Psoas muscle (tissue), 8 donors: Measurements from ENCODE around the gene TMEM205. TPM values are rescaled to one million over a fixed set of nuclear protein-coding genes. Genes with fewer than 3 reads are reported as not detected.
A peak's percentile ranks its signal among the peaks of the same experiment; 100 is the strongest.
"Not testable (repeated sequence)": the region's sequence is repeated elsewhere in the genome, so short reads cannot be mapped to it uniquely, and the experiment has no call there.

Experiments used
- ATAC-seq, 4 donors: fragments of 200-7000 bp; cut with Tn5 transposase; one replicate each; pipeline ENCODE4 v1.9.1; 2020; ENCODE audit warnings: moderate library complexity in 3 of 4, mild to moderate bottlenecking in 2 of 4
- DNase-seq, 2 donors: peaks; one replicate each; pipeline ENCODE4 v3.0.0-alpha.2; 2020
- H3K27ac ChIP-seq: fragments of 200-600 bp; one replicate; pipeline ENCODE4 v1.8.0; 2022
- H3K27me3 ChIP-seq, 3 donors: fragments of 200-600 bp in 1 of 3; one replicate each; pipeline versions ENCODE4 v1.6.1 to v1.8.0; 2013 to 2022; ENCODE audit warnings: low read length in 2 of 3, mild to moderate bottlenecking in 2 of 3, moderate library complexity in 1 of 3; ENCODE audit not compliant: insufficient read depth in 3 of 3
- H3K36me3 ChIP-seq, 2 donors: fragments of 200-600 bp in 1 of 2; one replicate each; pipeline versions ENCODE4 v1.6.1 to v1.8.0; 2013 to 2022; ENCODE audit warnings: low read depth in 1 of 2, mild to moderate bottlenecking in 1 of 2, moderate library complexity in 1 of 2; ENCODE audit not compliant: insufficient read depth in 1 of 2
- H3K4me1 ChIP-seq: fragments of 200-600 bp; one replicate; pipeline ENCODE4 v1.8.0; 2022
- H3K4me3 ChIP-seq: fragments of 200-600 bp; one replicate; pipeline ENCODE4 v1.8.0; 2022; ENCODE audit warnings: mild to moderate bottlenecking
- H3K9me3 ChIP-seq: fragments of 200-600 bp; one replicate; pipeline ENCODE4 v1.8.0; 2022
- CTCF ChIP-seq: fragments of 200-600 bp; IDR thresholded peaks from one replicate; pipeline ENCODE4 v1.8.0; 2022; ENCODE audit warnings: antibody characterized with exemption
- WGBS, 3 donors: extraction: QIAGEN DNeasy Blood & Tissue Kit; methylation state at CpG; one replicate each; pipeline versions ENCODE4 v1.1.6 to v1.1.7; 2013; 5-methylcytosine and 5-hydroxymethylcytosine counted together
- intact Hi-C, 2 donors: fragments of 100-400 bp; cut with DNase I; formaldehyde crosslinking; loops; one replicate each; pipeline versions ENCODE4 v1.11.0 to v1.14.2; 2022
- polyA plus RNA-seq, 3 donors: library from polyadenylated mRNA; stranded (reverse); fragments of 200-250 nt; gene quantifications; one replicate each; pipeline ENCODE4 v1.2.3, GENCODE V29; 2013
- total RNA-seq, 4 donors: library from RNA; stranded (reverse); fragmentation: NEBNext Ultra II Directional in 2 of 4; extraction: Animal tissue kit (Norgen Biotek cat#: 25700) in 2 of 4; gene quantifications; one replicate each; pipeline versions ENCODE4 v1.2.1 to v1.2.4, GENCODE V29; 2021 to 2023
- donor health status: healthy with polysubstance abuse.
- donor health status: DM: no; HTN: no; CAD: no; lungs with moderate emphysema.
- donor health status: Bipolar disorder and iron deficiency.
- donor health status: healthy.
- donor health status: DM: yes; HTN: yes; CAD: no.
- donor health status: DM: no; HTN: no; CAD: no.
- donor health status: DM: no; HTN: no; CAD: no.
- donor health status: DM: yes; HTN: yes; CAD: no.

Gene TMEM205
- total and polyA plus RNA-seq, 7 donors, result 63.0 to 95.1 (median 70.8) TPM

- intact Hi-C loops, result no loop called here
- peak; percentile 65 to 82 (median 80) for ATAC-seq
- no peak for TF ChIP-seq CTCF
- no peaks in the 10 kb centered on the region for H3K9me3 ChIP-seq
- no peaks in the 10 kb centered on the region for H3K4me1 ChIP-seq
- no peak overlapping the region for H3K4me3 ChIP-seq
- H3K27me3 ChIP-seq, result peaks cover 0 to 2% (median 0%) of the 10 kb centered on the region in 3 donors
- peaks cover 0 to 25% of the 10 kb centered on the region in 2 donors for H3K36me3 ChIP-seq
- DNase-seq, result peak; percentile 79 to 85
- peak overlapping the region; percentile 65 for H3K27ac ChIP-seq
- 19 to 28% (median 20%) methylated on average over 10 of the region's 10 CpGs for WGBS, 3 donors
Measured at GRCh38 chr19:11324079-11324661, 21.9 kb downstream of the TMEM205 start.

GRCh38 chr19:11323601-11324078, 22.4 kb downstream of the TMEM205 start:
- Histone ChIP-seq H3K27me3 (peaks cover 0 to 3% (median 2%) of the 10 kb centered on the region in 3 donors), H3K27ac (peak overlapping the region; percentile 65), H3K36me3 (peaks cover 0 to 25% of the 10 kb centered on the region in 2 donors), H3K4me3 (no peak overlapping the region), H3K9me3 (no peaks in the 10 kb centered on the region), H3K4me1 (no peaks in the 10 kb centered on the region)
- WGBS, 3 donors, result 63 to 67% (median 64%) methylated on average over 5 of the region's 5 CpGs
- intact Hi-C loops, result no loop called here
- TF ChIP-seq CTCF, result no peak
- ATAC-seq (peak in 1 of 4 donors; percentile 20), DNase-seq (no peak)

- TF ChIP-seq CTCF, result no peak
- no peaks in the 10 kb centered on the region for H3K4me1 ChIP-seq
- 58 to 66% (median 61%) methylated on average over 7 of the region's 7 CpGs for whole genome bisulfite sequencing, 3 donors
- H3K27me3 ChIP-seq, result peaks cover 0 to 11% (median 2%) of the 10 kb centered on the region in 3 donors
- H3K4me3 ChIP-seq, result no peak overlapping the region
- intact Hi-C loops, result no loop called here
- no peak overlapping the region for H3K27ac ChIP-seq
- H3K36me3 ChIP-seq, result peaks cover 0 to 14% of the 10 kb centered on the region in 2 donors
- no peak for ATAC-seq
- no peak for DNase-seq
- no peaks in the 10 kb centered on the region for H3K9me3 ChIP-seq
Measured at GRCh38 chr19:11322269-11323024, 23.6 kb downstream of the TMEM205 start.

GRCh38 chr19:11321191-11322126, 24.6 kb downstream of the TMEM205 start:
- ATAC-seq (no peak), DNase-seq (no peak)
- no peak overlapping the region for H3K27ac ChIP-seq
- H3K36me3 ChIP-seq, result peaks cover 0 to 5% of the 10 kb centered on the region in 2 donors
- intact Hi-C loops, result no loop called here
- no peak for TF ChIP-seq CTCF
- no peak overlapping the region for H3K4me3 ChIP-seq
- WGBS, 3 donors, result 74 to 77% (median 76%) methylated on average over 14 of the region's 14 CpGs
- H3K27me3 ChIP-seq, result peaks cover 0 to 14% (median 2%) of the 10 kb centered on the region in 3 donors
- H3K4me1 ChIP-seq, result no peaks in the 10 kb centered on the region
- no peaks in the 10 kb centered on the region for H3K9me3 ChIP-seq

GRCh38 chr19:11320278-11320995, 25.6 kb downstream of the TMEM205 start:
- intact Hi-C loops, H3K36me3 ChIP-seq, H3K27ac ChIP-seq, H3K4me3 ChIP-seq, ATAC-seq, H3K9me3 ChIP-seq, H3K4me1 ChIP-seq, DNase-seq: not testable (repeated sequence)
- H3K27me3 ChIP-seq, result peaks cover 0 to 14% (median 2%) of the 10 kb centered on the region in 3 donors
- WGBS, 3 donors, result 77 to 82% (median 81%) methylated on average over 9 of the region's 9 CpGs
